HG03045 (cell line): ENCODE data around the gene METAP1D.
"Not testable (repeated sequence)": the region's sequence is repeated elsewhere in the genome, so short reads cannot be mapped to it uniquely, and the experiment has no call there.

Experiments used
- ATAC-seq: cut with Tn5 transposase; IDR thresholded peaks from one replicate; pipeline ENCODE4 v1.9.1; 2021; ENCODE audit warnings: mild to moderate bottlenecking, moderate library complexity; ENCODE audit not compliant: unreplicated experiment

Gene METAP1D

DNA sequence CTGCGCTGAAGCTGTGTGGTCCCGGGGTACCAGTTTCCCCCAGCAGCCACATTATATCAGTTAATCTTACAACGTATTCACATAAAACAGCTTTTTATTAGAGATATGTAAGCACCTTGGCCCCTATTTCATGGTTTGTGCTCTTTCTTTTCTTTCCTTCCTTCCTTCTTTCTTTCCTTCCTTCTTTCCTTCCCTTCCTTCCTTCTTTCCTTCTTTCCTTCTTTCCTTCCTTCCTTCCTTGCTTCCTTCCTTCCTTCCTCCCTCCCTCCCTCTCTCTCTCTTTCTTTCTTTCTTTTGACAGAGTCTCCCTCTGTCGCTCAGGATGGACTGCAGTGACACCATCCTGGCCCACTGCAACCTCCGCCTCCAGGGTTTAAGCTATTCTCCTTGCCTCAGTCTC, 3.7 kb upstream of the METAP1D start:
- ATAC-seq, result no peak

DNA sequence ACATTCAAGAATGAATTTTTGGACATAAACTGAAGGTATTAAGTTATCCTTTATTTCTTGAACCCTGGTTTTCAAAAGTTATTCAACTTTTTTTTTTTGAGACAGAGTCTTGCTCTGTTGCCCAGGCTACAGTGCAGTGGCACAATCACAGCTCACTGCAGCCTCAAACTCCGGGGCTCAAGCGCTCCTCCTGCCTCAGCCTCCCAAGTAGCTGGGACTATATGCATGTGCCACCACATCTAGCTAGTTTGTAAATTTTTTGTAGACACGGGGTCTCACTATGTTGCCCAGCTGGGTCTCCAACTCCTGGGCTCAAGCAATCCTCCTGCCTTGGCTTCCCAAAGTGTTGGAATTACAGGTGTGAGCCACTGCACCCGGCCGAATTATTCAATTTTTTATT, 2.7 kb upstream of the METAP1D start:
- not testable (repeated sequence) for ATAC-seq

DNA sequence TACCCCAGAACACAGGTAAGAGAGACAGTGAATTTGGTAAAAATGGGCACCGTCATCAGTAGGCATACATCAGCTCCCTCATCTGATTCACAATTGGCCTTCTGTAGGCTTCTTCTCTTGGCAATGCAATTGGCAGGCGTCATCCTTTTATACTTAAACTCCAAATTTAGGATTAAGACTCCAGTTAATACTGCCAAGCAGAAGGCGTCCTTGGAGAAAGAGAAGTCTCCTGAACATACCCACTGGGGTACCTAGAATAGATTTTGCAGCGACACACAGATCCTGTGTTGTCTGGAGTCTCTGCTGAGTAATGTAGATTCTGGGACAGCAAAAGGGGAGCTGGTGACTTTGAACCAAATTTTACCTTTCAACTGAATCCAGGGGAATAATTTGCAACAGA, 592 bp upstream of the METAP1D start:
- no peak for ATAC-seq

DNA sequence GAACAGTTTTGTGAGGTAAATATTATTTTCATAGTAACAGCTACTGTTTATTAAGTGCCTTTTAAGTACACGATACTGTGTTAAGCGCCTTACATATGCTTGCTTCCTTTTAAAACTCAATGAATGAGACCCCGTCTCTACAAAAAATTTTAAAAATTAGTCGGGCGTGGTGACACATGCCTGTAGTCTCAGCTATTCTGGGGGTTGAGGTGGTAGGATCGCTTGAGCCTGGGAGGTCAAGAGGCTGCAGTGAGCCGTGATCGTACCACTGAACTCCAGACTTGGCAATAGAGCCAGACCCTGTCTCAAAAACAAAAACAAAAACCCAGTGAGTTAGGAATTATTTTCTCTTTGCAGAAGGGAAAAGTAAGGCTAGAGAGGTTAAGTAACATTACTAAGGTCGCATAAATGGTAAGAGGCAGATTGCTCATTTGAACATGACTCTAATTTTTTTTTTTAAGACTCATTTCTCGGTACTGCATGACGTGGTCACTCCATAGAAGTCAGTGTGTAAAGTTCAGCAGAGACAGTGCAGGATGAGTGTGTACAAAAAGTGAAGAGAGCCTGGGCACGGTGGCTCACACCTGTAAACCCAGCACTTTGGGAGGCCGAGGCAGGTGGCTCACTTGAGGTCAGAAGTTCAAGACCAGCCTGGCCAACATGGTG, 1.1 kb downstream of the METAP1D start:
- no peak for ATAC-seq

DNA sequence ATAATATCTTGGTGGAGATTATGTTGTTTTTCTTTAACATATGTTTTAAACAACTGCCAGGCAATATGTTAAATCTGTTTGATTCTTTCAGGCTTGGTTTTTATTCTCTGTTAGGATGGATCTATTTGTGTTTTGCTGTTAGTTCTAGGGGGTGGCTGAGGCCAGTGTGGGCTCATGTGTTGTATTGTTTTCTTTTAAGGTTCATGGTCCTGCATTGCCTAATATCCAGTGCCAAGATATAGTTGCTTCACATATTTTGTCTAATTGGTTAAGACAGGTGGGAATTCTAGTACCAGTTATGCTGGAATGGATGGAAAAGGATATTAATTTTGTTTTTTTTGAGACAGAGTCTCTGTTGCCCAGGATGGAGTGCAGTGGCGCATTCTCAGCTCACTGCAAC, 7.6 kb downstream of the METAP1D start:
- no peak for ATAC-seq

DNA sequence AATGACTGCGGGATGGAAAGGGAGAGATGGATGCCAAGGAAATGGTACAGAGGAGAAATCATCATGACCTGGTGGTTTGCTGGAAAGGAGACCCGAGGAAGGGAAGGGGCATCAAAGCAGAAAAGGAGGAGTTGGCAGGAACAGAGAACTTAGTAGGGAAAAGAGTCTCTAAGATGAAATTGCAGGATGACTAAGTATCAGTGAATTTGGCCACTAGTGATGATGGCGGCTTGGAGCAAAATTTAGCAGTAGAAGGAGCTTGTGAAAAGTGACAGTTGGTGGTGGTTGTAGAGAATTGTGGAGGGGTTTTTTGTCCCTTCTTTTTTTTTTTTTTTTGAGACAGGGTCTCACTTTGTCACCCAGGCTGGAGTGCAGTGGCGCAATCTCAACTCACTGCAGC, 10.1 kb downstream of the METAP1D start:
- no peak for ATAC-seq

DNA sequence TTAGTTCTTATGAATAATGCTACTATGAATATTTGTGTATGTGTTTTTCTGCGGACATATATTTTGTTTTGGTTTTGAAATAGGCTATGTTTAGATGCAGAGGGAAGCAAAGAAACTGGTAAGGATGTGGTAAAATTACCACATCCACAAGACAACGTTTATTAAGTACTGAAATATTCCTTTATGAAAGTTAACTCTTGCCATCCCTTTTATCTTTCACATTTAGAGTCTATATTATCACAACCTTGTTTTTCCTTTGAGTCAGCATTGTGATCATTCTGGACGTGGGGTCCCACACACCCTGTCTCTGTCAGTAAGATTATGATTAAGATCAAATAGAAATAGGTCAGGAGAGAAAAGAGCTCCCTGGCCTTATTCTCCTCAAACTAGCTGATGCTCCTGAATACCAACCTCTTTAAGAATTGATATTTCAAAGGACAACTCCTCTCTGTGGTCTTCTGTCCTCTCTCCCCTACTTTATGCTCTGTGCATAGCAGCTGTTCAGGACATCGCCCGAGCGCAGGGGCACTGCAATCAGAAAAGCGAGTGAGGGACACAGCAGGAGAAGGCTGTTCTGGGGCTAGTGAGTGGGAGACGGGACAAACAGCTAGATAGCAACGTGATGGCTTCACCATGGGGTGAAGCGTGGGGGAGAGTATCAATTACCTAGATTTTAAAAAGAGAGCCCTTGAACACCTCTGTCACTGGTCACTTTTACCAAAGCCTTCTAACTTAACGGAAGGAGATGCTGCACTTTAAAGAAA, 12.2 kb downstream of the METAP1D start:
- ATAC-seq, result no peak

DNA sequence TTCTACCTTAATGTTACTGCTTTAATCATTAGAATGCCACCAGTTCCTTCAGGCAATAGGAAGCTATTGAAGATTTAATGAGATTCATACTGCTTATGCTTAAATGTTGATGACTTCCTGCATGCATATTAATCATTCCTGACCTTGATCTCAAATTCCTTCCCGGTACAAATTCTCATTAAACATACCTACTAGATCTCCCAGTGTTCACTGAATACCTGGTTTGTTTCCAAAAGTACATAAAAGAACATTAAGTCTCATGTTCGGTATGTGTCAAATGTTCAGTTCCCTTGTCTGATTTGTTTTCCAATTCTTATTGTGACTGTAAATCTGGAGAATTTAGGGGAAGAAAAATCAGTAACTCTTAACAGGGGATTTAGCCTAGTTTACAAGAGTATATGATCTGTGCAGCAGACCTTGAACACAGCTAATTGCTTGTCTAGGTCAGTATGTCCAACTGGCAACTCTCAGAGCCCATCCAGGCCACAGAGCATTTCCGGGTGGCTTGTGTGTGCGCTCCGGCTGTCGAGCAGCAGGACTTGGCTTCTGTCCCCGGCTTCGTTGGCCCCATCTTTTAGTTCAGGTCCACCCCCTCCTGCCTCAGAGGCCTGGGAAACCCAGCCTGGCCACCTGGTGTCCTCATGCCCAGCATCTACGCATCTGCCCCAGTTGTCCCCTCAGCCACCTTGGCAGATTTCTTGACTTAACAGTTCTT, 13.1 kb downstream of the METAP1D start:
- ATAC-seq, result no peak

DNA sequence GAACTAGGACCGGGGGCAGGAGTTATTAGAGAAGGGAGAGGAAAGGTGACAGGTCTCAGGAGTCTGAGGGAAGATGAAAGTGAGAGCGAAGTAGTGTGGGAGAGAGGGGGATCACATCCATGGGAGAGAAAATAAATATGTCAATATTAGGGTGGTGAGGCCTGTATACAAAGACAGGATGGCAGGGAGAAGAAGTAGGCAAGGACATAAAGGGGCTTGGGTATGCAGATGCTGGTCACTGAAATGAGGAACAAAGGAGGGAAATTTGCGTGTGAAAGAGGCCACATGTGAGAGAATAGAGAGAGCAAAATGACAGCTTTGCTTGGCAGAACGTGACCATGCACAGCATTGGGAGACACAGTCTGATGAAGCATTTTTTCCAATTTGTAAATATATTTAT, 13.6 kb downstream of the METAP1D start:
- ATAC-seq, result no peak

DNA sequence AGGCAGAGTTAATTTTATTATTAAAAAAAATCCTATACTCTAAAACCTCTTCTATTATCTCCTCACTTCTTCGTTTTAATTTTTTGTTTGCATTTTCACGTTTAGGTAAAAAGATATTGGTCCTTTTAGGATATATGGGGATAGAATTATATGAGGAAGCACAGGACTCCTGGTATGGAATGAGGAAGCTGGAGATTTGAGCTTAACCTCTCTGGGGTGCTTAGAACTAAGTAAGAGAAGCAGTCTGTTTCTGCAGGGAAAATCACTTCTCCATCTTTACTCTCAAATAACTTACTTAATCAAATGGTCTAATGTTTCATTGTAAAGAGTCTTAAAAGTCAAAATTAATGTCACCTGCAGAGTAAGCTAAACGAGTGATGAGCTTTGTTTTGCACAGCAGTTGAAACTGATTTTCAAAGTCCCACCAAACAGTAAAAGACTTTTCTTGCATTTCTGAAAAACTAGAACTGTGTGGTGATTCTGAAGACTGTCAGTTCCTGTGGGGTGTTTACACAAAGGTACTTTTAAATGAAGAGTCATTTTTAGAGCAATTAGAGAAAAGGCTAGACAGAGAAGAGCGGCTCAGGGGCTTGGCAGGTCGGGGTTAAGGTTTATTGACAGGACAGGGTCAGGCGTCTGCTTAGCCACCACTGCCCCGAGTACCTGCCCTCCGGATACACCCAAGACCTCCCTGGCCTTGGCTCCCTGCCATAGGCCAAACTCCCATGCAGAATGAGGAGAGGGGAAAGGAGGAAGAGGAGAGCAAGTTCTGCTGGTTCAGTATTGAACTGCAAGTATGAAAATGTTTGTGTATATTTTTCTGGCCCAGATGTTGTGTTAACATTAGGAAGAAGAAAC, 21.6 kb downstream of the METAP1D start:
- no peak for ATAC-seq

DNA sequence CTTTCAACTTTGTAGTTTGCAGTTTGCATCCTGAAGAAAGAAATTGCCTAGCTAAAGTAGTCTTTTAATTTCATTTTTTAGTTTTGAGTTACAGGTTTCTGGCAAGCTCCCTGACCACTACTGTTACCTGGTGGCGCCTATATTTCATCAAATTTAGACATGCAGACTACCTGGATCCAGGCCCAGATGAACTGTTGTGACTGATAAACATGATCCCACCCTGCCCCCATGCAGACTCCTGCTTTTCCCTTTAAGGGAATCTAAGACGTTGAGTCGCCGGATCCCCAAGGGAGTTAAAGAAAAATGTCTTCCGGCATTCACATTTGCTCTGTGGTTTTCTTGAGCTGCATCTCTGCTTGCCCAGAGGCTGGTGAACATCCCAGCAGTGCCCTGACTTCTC, 22.2 kb downstream of the METAP1D start:
- ATAC-seq, result no peak

DNA sequence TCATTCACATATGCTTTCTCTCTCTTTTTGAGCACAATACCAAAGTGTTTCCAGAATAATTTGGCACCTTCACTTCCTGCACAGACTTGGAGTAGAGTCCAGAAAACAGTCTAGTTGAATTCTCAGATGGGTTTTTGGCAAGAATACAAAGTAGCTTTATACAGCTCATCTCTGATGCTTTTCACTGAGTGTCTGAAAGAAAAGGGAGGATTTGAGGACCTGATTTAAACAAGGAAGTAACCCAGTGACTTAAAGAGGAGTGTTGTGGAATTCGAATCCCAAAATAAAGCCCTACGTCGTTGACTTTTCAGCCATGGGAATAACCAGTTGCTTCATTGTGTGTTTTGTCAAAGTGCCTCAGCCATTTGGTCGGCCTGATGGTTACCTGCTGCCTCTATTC, 31.8 kb downstream of the METAP1D start:
- ATAC-seq, result no peak

DNA sequence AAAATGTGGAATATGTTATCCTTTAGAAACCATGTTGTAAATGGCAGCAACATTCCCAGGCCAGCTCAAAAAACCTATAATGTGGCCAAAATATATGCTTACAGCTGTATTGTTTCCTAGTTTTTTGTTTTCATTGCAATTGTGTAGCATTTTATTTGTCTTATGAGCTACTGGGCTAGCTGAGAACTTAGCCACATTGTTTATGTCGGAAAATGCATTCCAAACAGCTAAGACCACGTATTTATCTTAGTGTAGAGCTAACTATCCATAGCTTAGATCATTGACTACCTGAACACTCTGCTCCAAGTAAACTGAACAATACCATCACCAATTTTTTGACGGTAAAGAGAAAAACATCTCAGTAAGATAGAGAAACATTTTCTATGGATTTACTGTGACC, 38.4 kb downstream of the METAP1D start:
- no peak for ATAC-seq

DNA sequence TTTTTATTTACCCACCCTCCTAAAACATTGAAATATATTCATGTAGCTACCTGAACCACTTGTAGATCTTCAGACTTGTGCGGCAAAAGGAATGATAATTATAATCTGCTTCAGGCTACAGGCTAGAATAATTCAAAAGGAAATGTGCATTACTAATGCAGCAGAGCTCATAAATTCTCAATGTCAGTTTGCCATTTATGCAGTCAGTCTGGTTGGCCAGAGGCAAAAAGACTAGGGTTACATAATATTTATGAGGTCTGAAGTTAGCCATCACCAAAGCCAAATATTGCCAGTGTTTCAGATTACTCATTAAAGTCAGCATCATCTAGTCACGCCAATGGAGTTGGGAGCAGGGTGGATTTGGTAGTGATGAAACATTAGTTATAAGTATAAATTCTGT, 38.9 kb downstream of the METAP1D start:
- ATAC-seq, result no peak

DNA sequence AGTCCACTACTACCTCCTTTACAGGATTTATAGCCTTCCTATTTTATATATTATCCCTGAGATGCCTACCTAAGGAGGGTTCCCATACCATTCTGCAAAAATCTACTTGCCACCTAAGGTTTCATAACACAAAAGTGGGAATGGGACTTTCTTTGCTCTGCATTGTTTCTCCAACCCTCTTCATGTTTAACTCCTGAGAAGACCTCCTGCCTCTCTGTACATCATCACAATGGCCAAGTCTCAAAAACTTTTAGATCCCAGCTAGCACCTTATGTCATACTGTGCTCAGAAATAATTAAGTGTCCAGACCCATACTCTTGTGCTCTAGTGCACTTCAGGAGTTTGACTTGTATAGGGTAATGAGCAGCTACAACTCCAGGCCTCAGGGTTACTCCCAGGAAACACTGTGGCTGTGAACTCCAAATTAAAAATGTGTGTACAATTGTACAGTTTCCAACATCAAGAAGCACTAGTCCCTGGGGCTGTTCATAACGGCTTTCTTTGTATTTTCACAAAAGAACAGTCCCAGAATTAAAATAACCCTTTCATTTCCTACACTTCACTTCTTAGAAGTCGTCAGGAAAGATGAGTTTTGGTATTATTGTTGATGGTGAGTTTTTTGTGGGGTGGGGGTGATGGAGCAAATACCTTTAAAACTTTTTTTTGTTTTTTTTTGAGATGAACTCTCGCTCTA, 39.4 kb downstream of the METAP1D start:
- no peak for ATAC-seq

DNA sequence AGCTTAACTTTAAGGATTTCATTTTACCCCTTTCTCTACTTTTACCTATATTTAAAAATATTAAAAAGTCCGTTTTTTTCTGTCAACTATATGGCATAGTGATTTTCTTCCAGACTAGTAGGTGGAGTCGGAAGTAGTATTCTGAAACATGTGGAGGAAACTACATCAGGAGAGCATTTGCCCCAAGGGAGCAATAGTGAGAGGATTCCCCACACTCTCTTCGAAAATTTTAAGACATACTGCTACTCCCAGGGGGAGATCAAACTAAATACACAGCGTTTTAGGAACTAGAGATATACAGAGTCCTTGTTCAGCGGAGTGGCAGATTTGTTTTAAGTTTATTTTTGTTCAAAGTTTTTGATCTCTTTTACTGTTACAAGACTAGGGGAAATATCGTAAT, 40.6 kb downstream of the METAP1D start:
- ATAC-seq, result no peak

DNA sequence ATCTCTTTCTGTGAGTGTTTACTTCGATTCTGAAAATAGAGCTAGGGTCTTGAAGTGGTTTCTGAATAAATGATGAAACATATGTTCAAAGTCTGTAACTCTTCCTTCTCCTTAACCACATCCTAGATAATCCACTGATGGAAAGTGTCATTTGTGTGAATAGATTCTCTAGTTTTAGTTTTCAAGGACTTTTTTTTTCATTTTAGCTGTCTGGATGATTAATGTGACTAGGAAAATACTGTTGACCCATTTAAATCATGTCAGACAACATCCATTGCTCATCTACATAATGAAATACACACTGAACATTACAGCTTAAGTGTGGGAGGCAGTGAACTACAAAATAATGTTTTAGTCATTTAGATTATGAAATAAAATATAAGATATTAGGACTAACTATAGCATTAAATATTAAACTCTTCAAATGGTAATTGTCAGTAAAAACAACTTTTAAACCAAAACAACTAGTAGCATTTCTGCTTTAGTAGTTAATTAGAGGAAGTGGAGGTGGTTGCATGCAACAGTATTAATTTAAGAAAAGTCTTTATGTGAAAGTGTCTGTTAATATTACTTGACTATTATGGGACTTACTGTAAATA, 46.4 kb downstream of the METAP1D start:
- no peak for ATAC-seq

DNA sequence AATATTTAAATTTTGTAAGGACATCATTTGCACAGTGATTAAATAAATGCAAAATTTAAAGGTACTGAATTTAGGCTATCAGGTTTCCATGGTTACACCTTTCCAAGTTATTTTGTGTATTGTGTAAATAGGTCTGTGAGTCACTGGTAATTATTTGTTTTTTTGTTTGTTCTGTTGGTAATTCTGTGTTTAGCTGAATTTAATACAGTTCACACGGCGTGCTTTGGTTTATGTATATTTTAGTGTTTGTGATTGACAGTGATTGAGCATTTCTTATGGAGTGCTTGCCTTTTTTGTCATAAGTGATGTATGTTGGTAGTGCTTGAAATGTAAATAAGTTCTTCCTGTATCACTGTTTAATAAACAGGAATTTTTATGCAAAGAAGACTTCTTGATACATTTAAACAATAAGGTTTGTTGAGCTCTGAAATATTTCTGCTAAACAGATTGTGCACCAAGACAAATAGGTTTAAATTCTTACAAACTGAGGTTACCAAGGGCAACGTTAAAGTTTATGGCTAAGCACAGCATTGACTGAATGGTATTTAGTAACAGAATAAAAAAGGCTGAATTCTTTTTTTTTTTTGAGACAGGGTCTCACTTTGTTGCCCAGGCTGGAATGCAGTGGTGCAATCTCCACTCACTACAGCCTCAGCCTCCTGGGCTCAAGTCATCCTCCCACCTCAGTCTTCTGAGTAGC, 47.3 kb downstream of the METAP1D start:
- ATAC-seq, result no peak
